ENCODE data around the gene SDHC. TPM values are rescaled to one million over a fixed set of nuclear protein-coding genes. Genes with fewer than 3 reads are reported as not detected.

SDHC gene
- polyA plus RNA-seq, 3 donors, result 208 to 350 (median 323) TPM

DNA sequence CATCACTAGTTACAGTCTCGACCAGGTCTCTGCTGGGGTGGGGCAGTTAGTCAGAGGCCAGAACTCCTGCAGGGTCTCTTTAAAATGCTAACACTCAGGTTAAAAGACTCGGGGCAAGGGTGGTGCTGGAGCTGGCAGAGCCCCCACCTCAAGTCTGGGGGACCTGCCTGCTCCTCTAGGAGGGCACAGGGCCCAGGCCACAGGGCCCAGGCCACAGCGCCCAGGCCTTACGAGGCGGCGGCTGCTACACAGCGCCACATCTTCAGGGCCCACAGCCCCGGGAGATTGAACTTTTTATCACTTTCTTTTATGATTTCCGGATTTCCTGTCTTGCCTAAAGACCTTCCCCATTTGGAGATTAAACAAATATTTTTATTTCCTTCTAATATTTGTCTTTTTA lies 14.8 kb upstream of the SDHC start:
- Mint-ChIP-seq H3K4me1 (peaks cover 35% of the 10 kb centered on the region), H3K27me3 (ENCODE audit: low read depth in 3 of 3) (peaks cover 0 to 2% (median 2%) of the 10 kb centered on the region in 3 donors), H3K9me3 (no peaks in the 10 kb centered on the region), H3K36me3 (peaks cover 4 to 19% of the 10 kb centered on the region in 2 donors), H3K4me3 (peak overlapping the region in 1 of 2 donors; percentile 11), H3K27ac (peak overlapping the region in 2 of 7 donors; percentile 15 to 25)
- Histone ChIP-seq H3K9me3 (replicated peaks in 1 of 2; ENCODE audit: control insufficient read depth in 1 of 2, insufficient read depth in 1 of 2, low read length in 2 of 2) (no peaks in the 10 kb centered on the region), H3K4me1 (ENCODE audit: control insufficient read depth in 1 of 2, insufficient read depth in 2 of 2, low read length in 2 of 2) (peaks cover 40 to 41% of the 10 kb centered on the region in 2 donors), H3K36me3 (replicated peaks in 1 of 2; ENCODE audit: control insufficient read depth in 1 of 2, insufficient read depth in 2 of 2, low read length in 2 of 2) (peaks cover 5 to 14% of the 10 kb centered on the region in 2 donors), H3K27ac (ENCODE audit: low read depth in 1 of 2, low read length in 2 of 2) (peak overlapping the region; percentile 14 to 16), H3K27me3 (ENCODE audit: control insufficient read depth in 2 of 2, insufficient read depth in 2 of 2, low read length in 2 of 2) (no peaks in the 10 kb centered on the region), H3K4me2 (replicated peaks; ENCODE audit: extremely low read depth, low read length, poor library complexity, severe bottlenecking) (no peak overlapping the region), H2AFZ (ENCODE audit: insufficient read depth, low read depth, low read length, poor library complexity, severe bottlenecking) (no peak overlapping the region), H3K79me2 (ENCODE audit: insufficient read depth, low read length) (peaks cover 29% of the 10 kb centered on the region), H3K9ac (ENCODE audit: insufficient read depth, low read length, poor library complexity, severe bottlenecking) (no peak overlapping the region), H3K4me3 (replicated peaks in 1 of 3; ENCODE audit: low read depth in 2 of 3, low read length in 3 of 3) (no peak overlapping the region), H4K20me1 (ENCODE audit: insufficient read depth, low read length) (no peaks in the 10 kb centered on the region)
- 42% methylated on average over 7 of the region's 9 CpGs for WGBS (ENCODE audit: insufficient coverage)
- intact Hi-C loops (cut with micrococcal nuclease), result loop anchor here in 1 of 2 donors (5.0 kb wide), 1 partner anchor 83 kb away; no protein-coding TSS in a partner anchor
- DNase-seq, result no peak
- TF ChIP-seq, protein P1, sequence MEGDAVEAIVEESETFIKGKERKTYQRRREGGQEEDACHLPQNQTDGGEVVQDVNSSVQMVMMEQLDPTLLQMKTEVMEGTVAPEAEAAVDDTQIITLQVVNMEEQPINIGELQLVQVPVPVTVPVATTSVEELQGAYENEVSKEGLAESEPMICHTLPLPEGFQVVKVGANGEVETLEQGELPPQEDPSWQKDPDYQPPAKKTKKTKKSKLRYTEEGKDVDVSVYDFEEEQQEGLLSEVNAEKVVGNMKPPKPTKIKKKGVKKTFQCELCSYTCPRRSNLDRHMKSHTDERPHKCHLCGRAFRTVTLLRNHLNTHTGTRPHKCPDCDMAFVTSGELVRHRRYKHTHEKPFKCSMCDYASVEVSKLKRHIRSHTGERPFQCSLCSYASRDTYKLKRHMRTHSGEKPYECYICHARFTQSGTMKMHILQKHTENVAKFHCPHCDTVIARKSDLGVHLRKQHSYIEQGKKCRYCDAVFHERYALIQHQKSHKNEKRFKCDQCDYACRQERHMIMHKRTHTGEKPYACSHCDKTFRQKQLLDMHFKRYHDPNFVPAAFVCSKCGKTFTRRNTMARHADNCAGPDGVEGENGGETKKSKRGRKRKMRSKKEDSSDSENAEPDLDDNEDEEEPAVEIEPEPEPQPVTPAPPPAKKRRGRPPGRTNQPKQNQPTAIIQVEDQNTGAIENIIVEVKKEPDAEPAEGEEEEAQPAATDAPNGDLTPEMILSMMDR (IDR thresholded peaks at IDR 0.05), result no peak

DNA sequence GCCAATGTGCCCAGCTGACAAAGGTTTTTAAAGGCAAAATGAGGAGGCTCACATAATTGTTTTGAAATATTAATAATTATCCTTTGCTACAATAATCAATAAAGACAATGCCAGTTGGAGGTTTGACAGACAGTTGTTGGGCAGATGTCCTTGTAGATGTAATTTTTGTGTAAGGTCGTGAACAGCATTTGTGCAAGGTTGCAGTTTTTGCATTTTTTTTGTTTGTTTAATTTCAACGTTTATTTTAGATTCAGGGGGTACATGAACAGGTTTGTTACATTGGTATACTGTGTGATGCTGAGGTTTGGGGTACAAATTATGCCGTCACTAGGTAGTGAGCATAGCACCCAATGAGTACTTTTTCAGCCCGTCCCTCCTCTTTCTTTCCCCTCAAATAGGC lies 13.7 kb upstream of the SDHC start:
- Mint-ChIP-seq H3K27me3 (ENCODE audit: low read depth in 3 of 3) (peaks cover 0 to 2% (median 2%) of the 10 kb centered on the region in 3 donors), H3K9me3 (no peaks in the 10 kb centered on the region), H3K4me1 (peaks cover 46% of the 10 kb centered on the region), H3K4me3 (no peak overlapping the region), H3K36me3 (peaks cover 4 to 19% of the 10 kb centered on the region in 2 donors), H3K27ac (no peak overlapping the region)
- Histone ChIP-seq H3K4me3 (replicated peaks in 1 of 3; ENCODE audit: low read depth in 2 of 3, low read length in 3 of 3) (no peak overlapping the region), H3K4me1 (ENCODE audit: control insufficient read depth in 1 of 2, insufficient read depth in 2 of 2, low read length in 2 of 2) (peaks cover 51 to 52% of the 10 kb centered on the region in 2 donors), H3K27ac (ENCODE audit: low read depth in 1 of 2, low read length in 2 of 2) (no peak overlapping the region), H3K9me3 (replicated peaks in 1 of 2; ENCODE audit: control insufficient read depth in 1 of 2, insufficient read depth in 1 of 2, low read length in 2 of 2) (no peaks in the 10 kb centered on the region), H4K20me1 (ENCODE audit: insufficient read depth, low read length) (no peaks in the 10 kb centered on the region), H3K27me3 (ENCODE audit: control insufficient read depth in 2 of 2, insufficient read depth in 2 of 2, low read length in 2 of 2) (no peaks in the 10 kb centered on the region), H3K9ac (ENCODE audit: insufficient read depth, low read length, poor library complexity, severe bottlenecking) (no peak overlapping the region), H3K36me3 (replicated peaks in 1 of 2; ENCODE audit: control insufficient read depth in 1 of 2, insufficient read depth in 2 of 2, low read length in 2 of 2) (peaks cover 5 to 14% of the 10 kb centered on the region in 2 donors), H2AFZ (ENCODE audit: insufficient read depth, low read depth, low read length, poor library complexity, severe bottlenecking) (no peak overlapping the region), H3K4me2 (replicated peaks; ENCODE audit: extremely low read depth, low read length, poor library complexity, severe bottlenecking) (no peak overlapping the region), H3K79me2 (ENCODE audit: insufficient read depth, low read length) (peaks cover 40% of the 10 kb centered on the region)
- intact Hi-C loops (cut with micrococcal nuclease), result no loop called here
- TF ChIP-seq, protein P1 (IDR thresholded peaks at IDR 0.05), result no peak
- WGBS (ENCODE audit: insufficient coverage), result no CpG with 5 or more reads among the region's 4 CpGs
- no peak for DNase-seq
